GM10248 (cell line): ENCODE results near the gene LMAN2L.
A peak's percentile ranks its signal among the peaks of the same experiment; 100 is the strongest.

Experiments used
- CTCF ChIA-PET: fragments of 300-600 bp; sonication (Branson Sonifier 250); formaldehyde crosslinking; extraction: SDS; loops from one replicate; lab custom pipeline; 2021; ENCODE audit warnings: antibody characterized with exemption; lab: Yijun Ruan, JAX
- POLR2A ChIA-PET: fragments of 350-650 bp; sonication (Branson Sonifier 250); formaldehyde crosslinking; extraction: SDS; loops from one replicate; lab custom pipeline; 2020; ENCODE audit warnings: antibody characterized with exemption; lab: Yijun Ruan, JAX
- DNase-seq: peaks from one replicate; pipeline ENCODE4 v3.0.0; 2012; ENCODE audit errors: extremely low spot score
- CTCF ChIP-seq: IDR thresholded peaks from 2 replicates; pipeline ENCODE4 v1.5.1; 2012; ENCODE audit warnings: mild to moderate bottlenecking, low read depth; ENCODE audit errors: extremely low read depth, missing control alignments, control extremely low read depth

LMAN2L gene

GRCh38 chr2:96773922-96774321 is 34.1 kb upstream of the LMAN2L start:
- ChIA-PET POLR2A (interaction anchor here (0.6 kb wide), 1 partner anchor 523 kb away, joined by 3 read pairs; no protein-coding TSS in a partner anchor), CTCF (interaction anchor here (1.0 to 14.8 kb wide), 8 partner anchors 11 to 249 kb away, joined by 3 to 171 read pairs (median 4); partner anchors contain the start of gene CNNM4)
- DNase-seq: no peak
- no peak for TF ChIP-seq CTCF

GRCh38 chr2:96772903-96773671 is 33.2 kb upstream of the LMAN2L start:
- TF ChIP-seq CTCF: no peak
- POLR2A ChIA-PET: no interaction called here
- CTCF ChIA-PET: interaction anchor here (1.0 to 14.8 kb wide), 6 partner anchors 12 to 36 kb away, joined by 3 to 171 read pairs (median 4); partner anchors contain the start of gene CNNM4
- peak; percentile 62 for DNase-seq

- no peak for TF ChIP-seq CTCF
- ChIA-PET CTCF (no interaction called here), POLR2A (no interaction called here)
- DNase-seq: no peak
Measured at GRCh38 chr2:96771796-96772618, 32.1 kb upstream of the LMAN2L start.

GRCh38 chr2:96770442-96771202 is 30.8 kb upstream of the LMAN2L start:
- ChIA-PET POLR2A (no interaction called here), CTCF (interaction anchor here (1.1 to 4.7 kb wide), 2 partner anchors 8 to 12 kb away, joined by 4 to 31 read pairs; partner anchors contain the start of gene CNNM4)
- no peak for DNase-seq
- TF ChIP-seq CTCF: no peak

- POLR2A ChIA-PET: no interaction called here
- no peak for DNase-seq
- TF ChIP-seq CTCF: no peak
- CTCF ChIA-PET: interaction anchor here (1.1 to 4.7 kb wide), 3 partner anchors 9 to 88 kb away, joined by 4 to 31 read pairs (median 4); partner anchors contain the start of genes ANKRD39 and CNNM4
Measured at GRCh38 chr2:96769814-96770213, 29.9 kb upstream of the LMAN2L start.
